SK-N-MC (cell line): ENCODE measurements around the gene PRR19.

ENCODE experiments used
- EZH2 ChIP-seq: fragments of 200-600 bp; sonication (generic); IDR thresholded peaks from one replicate; pipeline ENCODE4 v1.6.1; 2017; ENCODE audit warnings: antibody characterized with exemption
- POLR2AphosphoS5 ChIP-seq: IDR thresholded peaks from 2 replicates; pipeline ENCODE4 v1.6.1; 2012; ENCODE audit warnings: mild to moderate bottlenecking, low read depth, low read length, borderline replicate concordance

GRCh38 chr19:42293540-42293939, 8.4 kb upstream of the PRR19 start:
- TF ChIP-seq POLR2AphosphoS5 (no peak), EZH2 (no peak)
